ENCODE measurements around the gene PHF21B. TPM values are rescaled to one million over a fixed set of nuclear protein-coding genes. Genes with fewer than 3 reads are reported as not detected.
"Not testable (repeated sequence)": the region's sequence is repeated elsewhere in the genome, so short reads cannot be mapped to it uniquely, and the experiment has no call there.

The PHF21B gene
- total RNA-seq, 1 experiment from 2014 or later, result not detected

- DNase-seq (ENCODE audit: low read depth), result no peak
These were observed 74.1 kb downstream of the PHF21B start for GRCh38 chr22:44935724-44936123.

- DNase-seq (ENCODE audit: low read depth), result no peak
These were observed 75.4 kb downstream of the PHF21B start for GRCh38 chr22:44934454-44934735.

- no peak for DNase-seq (ENCODE audit: low read depth)
These were observed 75.9 kb downstream of the PHF21B start for GRCh38 chr22:44933666-44934453.

- no peak for DNase-seq (ENCODE audit: low read depth)
These were observed 77.3 kb downstream of the PHF21B start for GRCh38 chr22:44932493-44932892.

- no peak for DNase-seq (ENCODE audit: low read depth)
These were observed 78.0 kb downstream of the PHF21B start for GRCh38 chr22:44931766-44932165.

GRCh38 chr22:44931077-44931540, 78.7 kb downstream of the PHF21B start:
- peak; percentile 3 for DNase-seq (ENCODE audit: low read depth)

GRCh38 chr22:44930711-44931035, 79.1 kb downstream of the PHF21B start:
- DNase-seq (ENCODE audit: low read depth), result no peak

GRCh38 chr22:44930016-44930710, 79.6 kb downstream of the PHF21B start:
- DNase-seq (ENCODE audit: low read depth), result no peak

GRCh38 chr22:44929359-44930015, 80.3 kb downstream of the PHF21B start:
- DNase-seq (ENCODE audit: low read depth), result no peak

- no peak for DNase-seq (ENCODE audit: low read depth)
These were observed 81.0 kb downstream of the PHF21B start for GRCh38 chr22:44928711-44929358.

- no peak for DNase-seq (ENCODE audit: low read depth)
These were observed 81.7 kb downstream of the PHF21B start for GRCh38 chr22:44928136-44928463.

GRCh38 chr22:44927463-44928135, 82.2 kb downstream of the PHF21B start:
- DNase-seq (ENCODE audit: low read depth), result no peak

- no peak for DNase-seq (ENCODE audit: low read depth)
These were observed 83.1 kb downstream of the PHF21B start for GRCh38 chr22:44926491-44927415.

- no peak for DNase-seq (ENCODE audit: low read depth)
These were observed 83.7 kb downstream of the PHF21B start for GRCh38 chr22:44926124-44926475.

GRCh38 chr22:44925465-44926123, 84.2 kb downstream of the PHF21B start:
- no peak for DNase-seq (ENCODE audit: low read depth)

GRCh38 chr22:44924710-44925109, 85.1 kb downstream of the PHF21B start:
- DNase-seq (ENCODE audit: low read depth), result no peak

- no peak for DNase-seq (ENCODE audit: low read depth)
These were observed 85.7 kb downstream of the PHF21B start for GRCh38 chr22:44924098-44924497.

GRCh38 chr22:44921766-44922165, 88.0 kb downstream of the PHF21B start:
- DNase-seq (ENCODE audit: low read depth), result not testable (repeated sequence)

- DNase-seq (ENCODE audit: low read depth), result no peak
These were observed 89.6 kb downstream of the PHF21B start for GRCh38 chr22:44920183-44920582.

GRCh38 chr22:44919691-44920090, 90.1 kb downstream of the PHF21B start:
- no peak for DNase-seq (ENCODE audit: low read depth)
